ENCODE data around the gene ABCB11. TPM values are rescaled to one million over a fixed set of nuclear protein-coding genes. Genes with fewer than 3 reads are reported as not detected.

Gene ABCB11
- total and polyA plus RNA-seq, 2 of the 4 experiments (the other 2 are of a cell fraction), result not detected

- Histone ChIP-seq H3K4me3 (ENCODE audit: insufficient read depth, low read depth, low read length) (no peak overlapping the region), H4K91ac (ENCODE audit: insufficient read depth, low read depth, low read length) (no peak overlapping the region), H3K4me2 (ENCODE audit: low read depth, low read length) (no peak overlapping the region), H3K9me1 (ENCODE audit: insufficient read depth, low read length) (no peaks in the 10 kb centered on the region), H2AK9ac (replicated peaks; ENCODE audit: low read depth, low read length, poor library complexity) (no peak overlapping the region), H3K4me1 (ENCODE audit: control insufficient read depth, insufficient read depth, low read length) (no peaks in the 10 kb centered on the region), H3K79me1 (ENCODE audit: low read depth in 1 of 2, low read length in 2 of 2) (no peaks in the 10 kb centered on the region), H2BK120ac (ENCODE audit: low read depth, low read length) (no peak overlapping the region), H2BK15ac (ENCODE audit: low read depth, low read length) (no peak overlapping the region), H3K4ac (ENCODE audit: low read depth, low read length) (no peak overlapping the region), H2AFZ (replicated peaks; ENCODE audit: low read length, poor library complexity) (no peak overlapping the region), H4K20me1 (ENCODE audit: insufficient read depth, low read length) (no peaks in the 10 kb centered on the region), H3K56ac (ENCODE audit: extremely low read depth, insufficient read depth, low read length) (no peak overlapping the region), H2BK5ac (ENCODE audit: low read depth, low read length, poor library complexity, severe bottlenecking) (no peak overlapping the region), H3K14ac (replicated peaks; ENCODE audit: low read depth, low read length) (no peak overlapping the region), H3K27ac (ENCODE audit: insufficient read depth, low read length) (no peak overlapping the region), H2AK5ac (ENCODE audit: low read depth, low read length) (no peak overlapping the region), H3K36me3 (ENCODE audit: control insufficient read depth, insufficient read depth, low read length) (no peaks in the 10 kb centered on the region), H3K9me3 (ENCODE audit: control insufficient read depth, insufficient read depth, low read length) (no peaks in the 10 kb centered on the region), H4K8ac (ENCODE audit: low read depth in 2 of 2, low read length in 2 of 2) (no peak overlapping the region), H4K5ac (ENCODE audit: low read depth, low read length) (no peak overlapping the region), H3K18ac (ENCODE audit: low read depth, low read length) (no peak overlapping the region), H3K23ac (ENCODE audit: low read depth, low read length) (no peak overlapping the region), H3K27me3 (ENCODE audit: control insufficient read depth, insufficient read depth, low read length) (no peaks in the 10 kb centered on the region), H3K9ac (ENCODE audit: low read depth, low read length) (no peak overlapping the region), H2BK20ac (ENCODE audit: low read depth, low read length) (no peak overlapping the region)
- no peak for DNase-seq
- TF ChIP-seq NFE2L2 (IDR thresholded peaks at IDR 0.05; ENCODE audit: low read depth, low read length) (no peak), USF2 (IDR thresholded peaks at IDR 0.05; ENCODE audit: low read depth, low read length) (no peak)
- BruUV-seq (replicated peaks), result no TSS peak
- dilution Hi-C loops (cut with HindIII; ENCODE audit: low sequenced_read_pairs, unreplicated experiment) (no loop called here), intact Hi-C loops (cut with micrococcal nuclease) (no loop called here), in situ Hi-C loops (cut with MboI; ENCODE audit: low sequenced_read_pairs) (no loop called here)
- POLR2A ChIA-PET (ENCODE audit: unreplicated experiment), result no interaction called here
- CTCF ChIA-PET, result no interaction called here
- no peak for ATAC-seq (ENCODE audit: low read depth)
- no CpG with 5 or more reads among the region's 1 CpG for WGBS, 2 experiments (ENCODE audit: extremely low coverage in 2 of 2, insufficient read length in 1 of 2)
Measured at GRCh38 chr2:168988755-168989154, 42.4 kb downstream of the ABCB11 start.

Data from IMR-90 (cell line).